Keratinocyte (primary cell): ENCODE results near the gene TRAPPC1. TPM values are rescaled to one million over a fixed set of nuclear protein-coding genes. Genes with fewer than 3 reads are reported as not detected.

ENCODE experiments used
- DNase-seq: peaks from one replicate; pipeline ENCODE4 v3.0.0-alpha.2; 2011; ENCODE audit warnings: low read depth, missing footprints, low spot score
- FAIRE-seq: peaks from 2 replicates; lab custom pipeline; 2011; peaks lifted over from hg19 to GRCh38; lab: Jason Lieb, UNC
- H2AFZ ChIP-seq: 2 replicates; pipeline ENCODE4 v1.6.0; 2012; ENCODE audit warnings: low read length, control low read depth, inconsistent platforms; ENCODE audit not compliant: control insufficient read depth
- H3K27ac ChIP-seq: 2 replicates; pipeline ENCODE4 v1.5.1; 2011; ENCODE audit warnings: low read length; ENCODE audit not compliant: control insufficient read depth, insufficient read depth
- H3K27me3 ChIP-seq: 3 replicates; pipeline ENCODE4 v1.6.0; 2011; ENCODE audit warnings: low read length; ENCODE audit not compliant: control insufficient read depth, insufficient read depth; ENCODE audit errors: extremely low read depth
- H3K36me3 ChIP-seq, 2 experiments: 2 replicates in 1 of 2; 3 replicates in 1 of 2; pipeline ENCODE4 v1.5.1; 2011; ENCODE audit warnings: low read length in 2 of 2, mild to moderate bottlenecking in 1 of 2; ENCODE audit not compliant: control insufficient read depth in 2 of 2, insufficient read depth in 2 of 2; ENCODE audit errors: extremely low read depth in 1 of 2
- H3K4me1 ChIP-seq: 3 replicates; pipeline ENCODE4 v1.5.1; 2011; ENCODE audit warnings: low read length; ENCODE audit not compliant: control insufficient read depth, insufficient read depth; ENCODE audit errors: extremely low read depth
- H3K4me2 ChIP-seq: 3 replicates; pipeline ENCODE4 v1.6.0; 2011; ENCODE audit warnings: low read depth, low read length; ENCODE audit not compliant: control insufficient read depth, insufficient read depth; ENCODE audit errors: extremely low read depth
- H3K4me3 ChIP-seq, 3 experiments: fragments of 200-600 bp in 1 of 3; sonication (generic) in 1 of 3; 2 replicates in 2 of 3; 3 replicates in 1 of 3; pipeline ENCODE4 v1.5.1; 2011 to 2016; ENCODE audit warnings: low read length in 3 of 3, mild to moderate bottlenecking in 3 of 3, control low read depth in 2 of 3, inconsistent platforms in 1 of 3, low read depth in 1 of 3, mixed read lengths in 1 of 3, mixed run types in 1 of 3, moderate library complexity in 1 of 3; ENCODE audit not compliant: control insufficient read depth in 2 of 3, insufficient read depth in 2 of 3; ENCODE audit errors: extremely low read depth in 1 of 3
- H3K79me2 ChIP-seq: 2 replicates; pipeline ENCODE4 v1.6.0; 2012; ENCODE audit warnings: low read length; ENCODE audit not compliant: control insufficient read depth, insufficient read depth
- H3K9ac ChIP-seq: 3 replicates; pipeline ENCODE4 v1.6.0; 2011; ENCODE audit warnings: low read length; ENCODE audit not compliant: control insufficient read depth, insufficient read depth; ENCODE audit errors: extremely low read depth
- H3K9me1 ChIP-seq: 3 replicates; pipeline ENCODE4 v1.6.0; 2011; ENCODE audit warnings: low read length; ENCODE audit not compliant: control insufficient read depth, insufficient read depth; ENCODE audit errors: extremely low read depth
- H3K9me3 ChIP-seq: 2 replicates; pipeline ENCODE4 v1.5.1; 2012; ENCODE audit warnings: low read depth, low read length; ENCODE audit not compliant: control insufficient read depth
- H4K20me1 ChIP-seq: 3 replicates; pipeline ENCODE4 v1.6.0; 2011; ENCODE audit warnings: low read length; ENCODE audit not compliant: control insufficient read depth, insufficient read depth; ENCODE audit errors: extremely low read depth
- CTCF ChIP-seq, 3 experiments: IDR thresholded peaks in 1 of 3; conservative IDR thresholded peaks in 1 of 3; optimal IDR thresholded peaks in 1 of 3; 2 replicates in 2 of 3; 3 replicates in 1 of 3; pipeline versions ENCODE3 to v1.5.1; 2011; ENCODE audit warnings: low read length in 3 of 3, mild to moderate bottlenecking in 3 of 3, moderate library complexity in 2 of 3, control low read depth in 1 of 3, inconsistent platforms in 1 of 3; ENCODE audit not compliant: insufficient read depth in 2 of 3; ENCODE audit errors: extremely low read depth in 1 of 3
- EZH2 ChIP-seq: IDR thresholded peaks from one replicate; pipeline ENCODE4 v1.6.1; 2012; ENCODE audit warnings: inconsistent platforms, mild to moderate bottlenecking, low read length, moderate library complexity
- dilution Hi-C: fragments of 300-500 bp; cut with MboI; formaldehyde crosslinking; loops from one replicate; pipeline ENCODE4 v1.7.0; 2020; ENCODE audit warnings: low sequenced_read_pairs; ENCODE audit not compliant: extremely low pct_ligation_motif_present
- polyA plus RNA-seq, 5 experiments: library from polyadenylated mRNA; depleted of rRNA in 3 of 5; stranded (reverse) in 3 of 5; stranded (forward) in 1 of 5; unstranded in 1 of 5; fragments of >200 nt; gene quantifications; 1 replicate in 1 of 5; 2 replicates in 3 of 5; 3 replicates in 1 of 5; pipeline versions ENCODE4 v1.2.1 to v1.2.3, GENCODE V29; 2011 to 2012; ENCODE audit warnings: missing spikeins in 2 of 5, low read depth in 1 of 5, low replicate concordance in 1 of 5

The TRAPPC1 gene
- polyA plus RNA-seq, 1 donor (not counting 4 experiments of a cell fraction or from before 2014, with no cell fraction given): 128 TPM

- Histone ChIP-seq H3K9me3 (no peaks in the 10 kb centered on the region), H3K36me3 (peaks cover 35 to 42% of the 10 kb centered on the region in 2 experiments), H3K9ac (no peak overlapping the region), H3K9me1 (no peaks in the 10 kb centered on the region), H2AFZ (no peak overlapping the region), H3K79me2 (no peaks in the 10 kb centered on the region), H3K27me3 (no peaks in the 10 kb centered on the region), H3K4me3 (no peak overlapping the region), H4K20me1 (no peaks in the 10 kb centered on the region), H3K4me2 (no peak overlapping the region), H3K27ac (no peak overlapping the region), H3K4me1 (no peaks in the 10 kb centered on the region)
- dilution Hi-C loops: no loop called here
- DNase-seq (no peak), FAIRE-seq (no peak)
- TF ChIP-seq EZH2: no peak
- no peak for TF ChIP-seq CTCF (optimal IDR thresholded peaks at IDR 0.05 in 1 of 3, IDR thresholded peaks at IDR 0.05 in 1 of 3, conservative IDR thresholded peaks at IDR 0.05 in 1 of 3; ENCODE audit: extremely low read depth in 1 of 3, insufficient read depth in 2 of 3, low read length in 3 of 3)
Observed at GRCh38 chr17:7943291-7943690, 11.5 kb upstream of the TRAPPC1 start.

- DNase-seq: no peak
- no peak overlapping the region for H3K27ac ChIP-seq
Observed at GRCh38 chr17:7940743-7941142, 9.0 kb upstream of the TRAPPC1 start.

More at GRCh38 chr17:7940743-7941142, 9.0 kb upstream of the TRAPPC1 start:
- dilution Hi-C loops: no loop called here
- Histone ChIP-seq H3K27me3 (no peaks in the 10 kb centered on the region), H3K4me1 (no peaks in the 10 kb centered on the region), H3K36me3 (peaks cover 32 to 36% of the 10 kb centered on the region in 2 experiments), H3K4me3 (no peak overlapping the region), H4K20me1 (no peaks in the 10 kb centered on the region), H3K9me1 (no peaks in the 10 kb centered on the region), H3K79me2 (no peaks in the 10 kb centered on the region), H2AFZ (no peak overlapping the region), H3K9me3 (no peaks in the 10 kb centered on the region), H3K9ac (no peak overlapping the region), H3K4me2 (no peak overlapping the region)
- no peak for TF ChIP-seq CTCF (optimal IDR thresholded peaks at IDR 0.05 in 1 of 3, IDR thresholded peaks at IDR 0.05 in 1 of 3, conservative IDR thresholded peaks at IDR 0.05 in 1 of 3; ENCODE audit: extremely low read depth in 1 of 3, insufficient read depth in 2 of 3, low read length in 3 of 3)
- TF ChIP-seq EZH2: no peak
- FAIRE-seq: no peak
